GM19397 (cell line): ENCODE results near the gene EVA1B.

Experiments
- ATAC-seq: cut with Tn5 transposase; IDR thresholded peaks from one replicate; pipeline ENCODE4 v1.9.1; 2021; ENCODE audit warnings: mild to moderate bottlenecking, moderate library complexity; ENCODE audit not compliant: unreplicated experiment

Gene EVA1B

DNA sequence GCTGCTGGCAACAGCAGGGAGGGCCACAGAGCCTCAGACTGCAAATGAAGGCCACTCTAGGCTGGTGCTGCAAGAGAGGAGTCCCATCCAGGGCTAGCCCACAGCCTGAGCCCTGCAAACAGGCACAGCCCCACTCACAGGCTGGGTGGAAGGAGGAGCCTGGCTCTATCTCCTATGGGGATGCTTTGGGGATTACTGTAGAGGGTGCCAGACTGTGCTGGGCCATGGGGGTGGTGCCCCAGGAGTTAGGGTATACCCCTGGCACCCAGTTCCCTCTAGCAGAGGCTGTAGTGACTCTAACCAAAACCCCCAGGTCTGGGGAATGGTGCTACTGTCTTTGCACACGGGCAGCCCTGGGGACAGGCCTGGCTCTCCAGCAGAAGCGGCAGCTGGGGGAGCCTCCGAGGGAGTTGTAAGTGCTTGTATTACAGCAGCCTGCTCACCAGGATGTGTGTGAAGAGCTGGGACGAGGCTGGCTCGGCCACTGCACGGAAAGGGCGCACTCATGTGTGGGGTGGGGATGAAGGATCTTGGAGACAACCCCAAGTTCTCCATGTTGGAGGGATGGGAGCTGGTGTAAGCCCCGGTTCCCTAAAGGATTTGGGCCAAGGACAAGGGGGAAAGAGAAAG lies 23.4 kb upstream of the EVA1B start:
- ATAC-seq: no peak

DNA sequence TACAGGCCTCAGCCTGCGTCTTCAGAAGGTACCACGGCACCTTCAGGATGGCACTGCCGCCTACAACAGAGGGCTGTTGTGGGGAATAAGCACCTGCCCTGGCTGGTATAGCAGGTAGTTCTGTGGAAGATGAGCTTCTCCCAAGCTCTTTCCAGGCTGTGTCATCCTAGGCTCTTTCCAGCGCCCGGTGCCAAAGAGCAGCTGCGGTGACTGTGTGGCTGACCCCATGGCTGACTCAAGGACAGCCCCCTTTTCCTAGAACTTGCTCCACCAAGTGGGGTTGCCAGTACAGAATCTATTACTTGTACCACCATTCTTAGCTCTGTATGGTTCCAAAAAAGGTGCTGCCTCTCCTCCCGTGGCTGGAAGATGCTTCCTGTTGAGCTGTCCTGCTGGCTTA lies 21.9 kb upstream of the EVA1B start:
- no peak for ATAC-seq

DNA sequence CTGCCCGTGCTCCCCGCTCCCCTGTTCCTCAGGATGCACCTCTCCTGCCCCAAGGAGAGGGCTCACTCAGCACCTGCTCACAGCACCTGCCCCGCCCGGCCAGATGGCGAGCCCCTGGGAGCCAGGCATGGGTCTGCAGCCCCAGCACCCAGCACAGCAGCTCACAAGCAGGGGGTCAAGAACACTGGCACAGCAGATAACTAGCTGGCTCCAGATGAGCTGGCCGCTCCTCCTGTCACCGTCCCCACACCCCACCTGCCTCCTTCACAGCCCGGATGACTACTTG lies 20.9 kb upstream of the EVA1B start:
- ATAC-seq: no peak

DNA sequence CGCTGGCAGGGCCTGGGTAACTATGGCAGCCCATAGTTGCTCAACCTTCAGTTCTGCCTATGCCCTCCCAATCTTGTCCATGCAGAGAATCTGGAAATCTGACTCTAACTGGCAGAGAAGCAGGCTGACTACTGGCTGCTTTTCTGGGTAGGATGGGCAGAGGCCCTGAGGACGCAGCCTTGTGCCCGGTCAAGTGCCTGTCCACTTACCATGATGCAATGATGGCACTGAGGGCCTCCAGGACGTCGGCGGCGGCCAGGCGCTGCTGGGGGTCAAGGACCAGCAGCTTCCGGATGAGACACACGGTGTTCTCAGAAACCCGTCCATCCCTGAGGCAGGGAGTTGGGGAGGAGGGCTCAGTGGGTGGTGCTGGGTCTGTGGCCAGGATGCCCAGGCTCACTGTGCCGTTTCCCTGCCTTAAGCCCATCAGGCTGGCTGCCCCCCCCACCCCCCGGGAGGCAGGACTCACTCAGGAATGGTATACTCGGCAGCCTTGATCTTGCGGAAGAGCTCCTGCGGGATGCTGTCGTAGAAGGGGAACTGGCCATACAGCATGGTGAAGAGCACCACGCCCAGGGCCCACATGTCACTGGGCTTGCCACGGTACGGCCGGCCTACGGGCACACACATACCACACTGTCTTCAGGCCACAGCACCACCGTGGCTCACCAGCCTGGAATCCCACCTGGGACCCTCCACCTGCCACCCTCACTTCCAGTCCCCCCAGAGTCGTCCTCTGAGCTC lies 20.4 kb upstream of the EVA1B start:
- no peak for ATAC-seq

DNA sequence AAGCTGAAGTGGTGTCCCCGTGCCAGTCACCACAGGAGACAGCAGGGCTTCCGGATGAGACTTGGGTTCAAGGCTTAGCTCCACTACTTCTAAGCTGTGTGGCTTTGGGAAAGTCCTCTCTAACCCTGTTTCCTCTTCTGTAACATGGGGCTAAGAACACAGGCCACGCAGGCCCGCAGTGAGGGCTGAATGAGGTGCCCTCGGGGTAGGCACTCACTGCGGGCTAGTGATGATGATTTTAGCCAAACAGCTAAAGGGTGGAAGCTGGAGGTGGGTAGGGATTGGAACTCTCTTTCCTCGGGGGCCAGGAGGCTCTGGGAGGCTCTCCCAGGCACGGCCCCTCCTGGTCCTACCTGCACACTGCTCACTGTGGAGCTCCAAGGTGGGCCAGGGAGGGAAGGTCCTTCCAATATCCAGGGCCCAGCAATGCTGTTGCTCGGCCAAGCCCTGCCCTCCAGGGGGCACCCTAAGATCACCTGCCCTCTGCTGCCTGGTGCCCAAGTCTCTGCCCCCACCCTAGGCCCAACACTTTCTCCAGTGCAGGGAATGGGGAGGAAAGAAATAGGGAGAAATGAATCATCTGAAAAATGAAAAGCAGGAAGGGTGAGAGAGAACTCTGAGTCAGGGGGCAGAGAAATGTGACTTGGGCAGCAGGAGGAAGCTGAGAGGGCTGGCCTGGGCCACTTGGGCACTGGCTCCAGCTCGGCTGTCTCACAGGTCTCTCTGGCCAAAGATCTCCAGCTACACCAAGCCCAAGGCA lies 19.2 kb upstream of the EVA1B start:
- no peak for ATAC-seq

DNA sequence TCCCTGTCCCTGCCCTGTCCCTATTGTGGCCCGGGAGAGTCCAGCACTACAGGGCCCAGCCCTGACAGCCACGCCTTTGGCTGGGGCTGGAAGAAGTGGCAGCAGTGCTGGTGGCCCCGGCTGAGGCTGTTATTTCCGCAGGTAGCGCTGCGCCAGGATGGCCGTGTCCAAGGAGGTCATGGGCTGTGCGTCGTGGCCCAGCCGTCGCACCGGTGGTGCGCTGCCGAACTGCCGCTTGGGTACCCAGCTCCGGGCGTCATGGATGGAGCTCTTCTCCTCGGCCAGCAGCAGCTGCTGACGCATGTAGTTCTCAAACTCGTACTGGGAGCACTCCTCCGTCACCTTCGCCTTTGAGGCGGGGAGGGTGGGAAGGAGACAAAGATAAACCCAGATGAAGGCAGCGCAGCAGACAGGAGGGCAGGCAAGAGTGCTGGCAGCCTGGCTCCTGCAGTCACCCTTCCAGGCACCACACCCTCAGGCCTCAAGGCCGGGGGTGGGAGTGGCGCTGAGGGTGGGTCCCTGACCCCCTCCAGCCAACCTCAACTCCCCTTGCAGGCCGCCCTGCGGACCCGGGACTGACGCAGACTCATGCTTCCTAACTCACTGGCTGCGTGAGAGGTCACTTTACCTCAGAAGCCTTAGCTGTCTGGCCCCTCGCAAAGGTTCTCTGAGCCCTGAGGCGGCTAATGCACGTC lies 18.3 kb upstream of the EVA1B start:
- no peak for ATAC-seq

DNA sequence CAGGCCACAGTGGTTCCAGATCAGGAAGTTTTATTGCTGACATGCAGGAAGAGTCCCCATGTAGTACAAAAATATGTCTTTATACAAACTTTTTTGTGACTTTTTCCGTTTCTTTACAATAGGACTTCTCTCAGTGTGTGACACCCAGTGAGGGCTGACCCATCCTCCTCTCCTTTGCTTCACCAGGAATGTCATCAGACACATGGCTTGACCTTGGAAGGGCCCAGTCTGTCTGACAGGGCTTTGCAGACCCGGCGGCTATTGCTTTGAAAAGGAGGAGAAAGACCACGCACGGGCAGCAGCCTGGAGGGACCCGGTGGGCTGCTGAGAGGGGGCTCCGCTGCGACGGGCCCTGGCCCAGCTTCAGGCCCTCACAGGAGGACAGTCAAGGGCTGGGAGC lies 16.2 kb upstream of the EVA1B start:
- ATAC-seq: no peak

DNA sequence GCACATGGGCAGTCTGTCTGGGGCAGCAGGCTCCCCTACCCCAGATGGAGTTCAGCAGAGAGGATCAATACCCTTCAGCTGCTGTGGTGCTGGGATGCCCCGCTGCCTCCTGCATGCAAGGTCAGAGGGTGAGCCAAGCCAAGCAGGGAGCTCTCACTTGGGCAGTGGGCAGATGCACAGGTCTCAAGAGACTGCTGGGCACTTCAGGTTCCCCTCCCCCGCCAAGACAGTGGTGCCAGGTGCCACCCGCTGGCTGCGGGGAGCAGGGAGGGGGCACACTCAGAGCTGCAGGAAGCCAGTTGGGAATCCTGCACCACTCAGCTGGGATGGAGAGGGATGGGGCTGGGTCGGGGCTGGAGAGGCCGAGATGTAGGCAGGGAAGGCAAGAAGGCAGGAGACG lies 15.8 kb upstream of the EVA1B start:
- no peak for ATAC-seq

DNA sequence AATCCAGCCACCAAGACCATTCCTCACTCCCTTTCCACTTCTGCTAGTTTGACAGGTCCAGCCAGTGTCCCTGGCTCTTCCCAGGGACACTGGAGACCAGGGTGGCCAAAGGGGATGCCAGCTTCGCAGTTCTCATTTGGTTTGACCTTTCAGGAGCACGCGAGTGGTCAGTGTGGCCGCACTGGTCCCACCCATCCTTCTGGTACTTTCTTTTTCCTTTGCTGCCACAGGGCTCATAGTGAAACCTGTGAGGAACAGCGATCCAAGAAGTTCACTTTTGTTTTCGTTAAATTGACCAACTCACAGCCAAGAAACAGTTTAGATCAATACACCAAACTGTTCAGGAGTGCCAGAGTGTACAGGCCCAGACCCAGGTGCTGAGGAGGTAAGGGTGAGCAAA lies 14.4 kb upstream of the EVA1B start:
- ATAC-seq: no peak

DNA sequence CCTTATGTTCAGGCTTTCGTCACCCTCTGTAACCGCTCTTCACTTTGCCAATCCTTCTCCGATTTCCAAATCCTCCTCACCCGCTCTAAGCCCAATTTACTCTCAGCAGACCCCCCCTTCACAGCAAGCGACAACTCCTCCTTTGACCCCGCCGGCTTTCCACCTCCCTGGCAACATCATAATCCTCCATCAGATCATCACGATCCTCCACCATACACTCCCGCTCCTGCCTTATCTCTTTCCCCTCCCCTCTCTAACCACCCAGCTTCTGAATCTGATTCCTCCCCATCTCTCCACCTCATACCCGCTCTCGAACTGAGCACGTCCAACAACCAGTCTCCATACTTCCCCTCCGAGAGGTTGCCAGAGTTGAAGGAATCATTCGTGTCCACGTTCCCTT lies 7.5 kb upstream of the EVA1B start:
- no peak for ATAC-seq

DNA sequence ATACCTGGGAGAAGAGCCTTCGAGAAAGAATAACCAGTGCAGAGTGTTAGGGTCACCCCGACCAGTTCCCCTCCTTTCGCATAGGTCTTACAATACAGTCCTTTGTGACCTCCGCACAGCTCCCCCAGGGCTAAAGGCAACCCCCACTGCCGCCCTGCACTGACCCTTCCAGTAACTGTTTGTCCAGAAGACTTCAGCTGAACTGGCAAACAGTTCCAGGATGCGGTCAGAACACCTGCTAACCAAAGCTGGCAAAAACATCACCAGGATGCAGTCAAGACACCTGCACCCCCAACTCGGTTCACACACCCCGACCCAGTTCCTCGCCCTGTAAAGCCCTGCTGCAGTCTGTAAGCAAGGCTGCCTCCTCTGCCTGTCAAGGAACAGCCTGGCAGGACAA lies 6.4 kb upstream of the EVA1B start:
- ATAC-seq: no peak

DNA sequence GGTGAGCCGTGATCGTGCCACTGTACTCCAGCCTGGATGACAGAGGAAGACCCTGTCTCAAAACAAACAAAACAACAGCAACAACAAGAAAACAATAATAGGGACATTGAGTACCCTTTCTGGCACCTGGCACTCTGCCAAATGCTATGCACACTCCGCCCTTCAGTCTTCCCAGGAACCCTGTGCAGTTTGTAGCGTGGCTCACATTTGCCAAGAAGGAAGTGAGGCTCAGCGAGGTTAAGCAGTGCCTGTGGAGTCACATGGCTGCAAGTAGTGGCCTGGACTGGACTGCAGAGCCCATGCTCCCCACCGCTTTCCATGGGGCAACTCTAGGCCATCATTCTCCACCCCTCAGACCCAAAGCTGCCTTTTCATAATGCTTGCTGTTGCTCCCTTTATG lies 5.3 kb upstream of the EVA1B start:
- no peak for ATAC-seq

DNA sequence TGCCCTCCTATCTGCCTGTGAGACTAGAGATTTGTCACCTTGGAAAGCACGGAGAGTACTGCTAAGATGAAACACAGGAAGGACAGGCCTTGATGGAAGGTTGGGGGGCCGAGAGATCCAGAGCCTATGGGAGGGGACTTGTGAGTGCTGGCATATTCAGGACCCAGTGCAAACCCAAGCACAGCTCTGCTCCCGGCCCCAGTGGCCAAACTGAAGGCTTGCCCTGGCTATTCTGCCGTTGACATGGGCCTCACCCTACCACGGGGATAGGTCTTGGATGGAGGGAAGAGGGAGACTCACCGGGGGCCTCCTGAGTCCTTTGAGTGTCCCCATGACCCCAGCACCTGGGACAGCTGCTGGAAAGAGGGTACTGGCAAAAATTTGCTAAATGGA lies 4.6 kb upstream of the EVA1B start:
- ATAC-seq: no peak

DNA sequence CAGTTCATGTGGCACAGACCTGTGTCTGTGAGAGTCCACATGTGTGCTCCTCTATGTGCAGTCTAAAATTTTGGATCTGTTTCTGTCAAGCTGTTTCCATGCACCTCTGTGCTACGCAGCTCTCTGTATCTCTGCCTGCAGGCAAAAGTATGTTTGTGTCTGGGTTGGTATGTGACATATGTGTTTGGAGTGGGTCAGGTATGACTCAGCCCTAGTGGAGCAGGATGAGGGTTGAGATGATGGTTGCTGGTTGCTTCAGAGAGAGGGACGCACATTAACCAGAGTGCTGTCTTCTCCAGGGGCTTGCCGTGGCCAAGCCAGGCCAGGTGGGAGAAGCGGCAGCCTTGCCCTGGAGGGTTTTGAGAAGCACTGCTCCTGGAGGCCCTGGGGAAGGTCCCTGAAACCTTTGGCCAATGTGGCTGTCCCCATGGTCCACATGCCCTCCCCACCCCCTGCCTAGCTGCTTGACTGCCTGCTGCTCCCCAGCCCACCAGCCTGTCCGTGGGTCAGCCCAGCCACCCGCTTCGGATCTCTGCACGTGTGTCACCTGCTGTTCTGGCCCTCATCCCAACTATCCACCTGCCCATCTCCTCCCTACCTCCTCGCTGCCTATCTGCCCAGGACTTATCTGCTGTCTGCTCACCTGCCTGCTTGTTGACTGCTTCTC lies 4.1 kb upstream of the EVA1B start:
- no peak for ATAC-seq

DNA sequence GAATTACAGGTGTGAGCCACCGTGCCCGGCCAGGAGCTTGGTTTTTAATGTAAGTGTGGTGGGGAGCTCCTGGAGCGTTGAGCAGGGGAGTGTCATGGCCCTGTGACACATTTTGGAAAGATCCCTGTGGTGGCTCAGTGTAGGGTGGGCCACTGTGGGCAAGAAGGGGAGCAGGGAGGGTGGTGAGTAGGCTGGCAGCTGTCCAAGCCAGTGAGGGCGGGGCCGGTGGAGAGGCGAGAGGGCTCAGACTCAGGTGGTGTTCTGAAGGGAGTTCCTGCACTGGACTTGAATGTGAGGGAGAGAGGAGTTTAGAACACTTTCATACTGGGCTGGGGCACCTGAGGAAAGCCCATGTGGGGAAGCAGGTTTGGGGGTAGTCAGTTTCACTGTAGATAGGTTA lies 3.1 kb upstream of the EVA1B start:
- ATAC-seq: no peak

DNA sequence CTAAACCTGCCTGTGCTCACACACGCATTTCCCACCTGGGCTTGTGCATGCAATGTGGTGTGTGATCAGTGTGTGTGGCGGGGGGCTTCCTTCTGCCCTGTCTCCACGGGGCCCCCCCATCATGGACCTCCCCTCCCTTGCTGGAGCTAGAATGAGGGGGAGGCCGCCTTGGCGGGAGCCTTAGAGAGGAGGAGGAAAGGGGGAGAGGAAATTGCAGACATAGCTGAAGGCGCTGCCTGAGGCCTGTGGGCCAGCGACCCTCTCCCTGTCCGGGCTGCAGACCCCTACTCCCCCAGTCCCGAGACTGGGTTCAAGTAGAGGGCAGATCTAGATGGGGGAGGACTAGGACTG lies 883 bp upstream of the EVA1B start:
- no peak for ATAC-seq

DNA sequence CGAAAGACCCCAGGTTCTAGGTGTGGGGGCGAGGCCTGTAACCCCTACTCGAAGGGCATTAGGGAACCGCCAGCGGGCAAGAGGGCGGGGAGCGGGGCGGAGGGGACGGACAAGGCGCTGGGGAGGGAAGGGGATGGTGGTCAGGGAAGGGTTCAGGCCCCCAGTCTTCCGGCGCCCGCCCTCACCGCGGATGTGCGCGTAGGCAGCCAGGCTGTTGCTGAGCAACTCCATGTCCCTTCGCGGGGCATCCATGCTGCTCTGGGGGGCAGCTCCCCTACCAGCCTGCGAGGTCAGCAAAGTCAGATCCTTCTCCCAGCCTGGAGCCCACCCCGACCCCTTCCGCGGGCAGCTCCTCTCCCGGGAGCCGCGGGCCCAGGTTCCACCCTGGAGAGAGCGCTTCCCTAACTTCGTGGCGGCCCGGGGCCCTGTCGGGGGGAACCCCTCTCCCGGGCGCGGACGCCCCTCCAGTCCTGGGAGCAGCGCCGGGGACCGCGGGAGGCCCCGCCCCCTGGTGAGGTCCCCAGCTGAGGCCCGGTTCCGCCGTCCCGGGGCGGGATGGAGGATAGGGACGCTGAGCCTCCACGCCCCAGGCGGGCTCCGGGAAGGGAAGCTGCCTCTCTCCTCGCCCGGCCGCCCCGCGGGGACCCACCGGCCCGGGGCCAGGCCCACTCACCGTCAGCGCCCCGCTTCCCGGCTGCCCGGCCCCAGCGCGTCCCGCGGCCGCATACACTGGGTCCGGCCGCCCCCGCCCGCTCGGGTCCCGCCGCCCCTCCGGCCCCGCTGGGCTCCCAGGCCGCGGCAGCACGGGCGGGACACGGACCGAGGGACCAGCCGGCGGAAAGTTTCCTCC lies 434 bp downstream of the EVA1B start:
- ATAC-seq: no peak

DNA sequence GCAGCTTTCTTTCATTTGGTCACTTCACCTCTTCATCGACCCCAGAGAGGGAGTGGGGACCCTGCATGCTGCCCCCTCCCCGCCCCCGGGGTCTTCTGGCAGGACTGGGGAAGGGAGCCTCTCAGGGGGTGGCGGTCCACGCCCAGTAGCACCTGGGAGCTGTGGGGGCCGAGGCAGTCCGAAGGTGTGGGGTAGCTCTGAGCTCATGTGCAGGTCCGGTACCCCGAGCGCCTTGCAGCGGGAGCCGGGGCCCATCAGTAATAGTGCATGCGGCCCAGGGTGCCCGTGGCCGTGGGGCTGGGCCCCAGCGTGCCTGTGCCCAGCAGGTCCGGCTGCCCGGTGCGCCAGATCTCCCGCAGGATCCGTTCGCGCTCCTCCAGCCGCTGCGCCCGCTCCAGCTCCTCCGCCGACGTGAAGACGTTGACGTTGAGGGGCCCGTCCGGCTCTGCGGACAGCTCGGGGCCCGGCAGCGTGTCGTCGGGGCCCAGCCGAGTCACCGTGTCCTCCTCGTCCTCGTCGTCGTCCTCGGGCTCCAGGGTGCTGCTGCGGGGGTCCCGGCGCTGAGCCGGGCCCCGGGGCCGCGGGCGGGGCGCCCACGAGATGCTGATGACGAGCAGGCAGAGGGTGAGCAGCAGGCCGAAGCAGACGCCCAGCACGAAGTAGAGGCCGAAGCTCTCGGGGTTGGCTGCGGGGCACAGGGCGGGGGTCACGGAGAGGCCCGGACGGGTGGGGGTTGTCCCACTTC lies 1.2 kb downstream of the EVA1B start:
- no peak for ATAC-seq

DNA sequence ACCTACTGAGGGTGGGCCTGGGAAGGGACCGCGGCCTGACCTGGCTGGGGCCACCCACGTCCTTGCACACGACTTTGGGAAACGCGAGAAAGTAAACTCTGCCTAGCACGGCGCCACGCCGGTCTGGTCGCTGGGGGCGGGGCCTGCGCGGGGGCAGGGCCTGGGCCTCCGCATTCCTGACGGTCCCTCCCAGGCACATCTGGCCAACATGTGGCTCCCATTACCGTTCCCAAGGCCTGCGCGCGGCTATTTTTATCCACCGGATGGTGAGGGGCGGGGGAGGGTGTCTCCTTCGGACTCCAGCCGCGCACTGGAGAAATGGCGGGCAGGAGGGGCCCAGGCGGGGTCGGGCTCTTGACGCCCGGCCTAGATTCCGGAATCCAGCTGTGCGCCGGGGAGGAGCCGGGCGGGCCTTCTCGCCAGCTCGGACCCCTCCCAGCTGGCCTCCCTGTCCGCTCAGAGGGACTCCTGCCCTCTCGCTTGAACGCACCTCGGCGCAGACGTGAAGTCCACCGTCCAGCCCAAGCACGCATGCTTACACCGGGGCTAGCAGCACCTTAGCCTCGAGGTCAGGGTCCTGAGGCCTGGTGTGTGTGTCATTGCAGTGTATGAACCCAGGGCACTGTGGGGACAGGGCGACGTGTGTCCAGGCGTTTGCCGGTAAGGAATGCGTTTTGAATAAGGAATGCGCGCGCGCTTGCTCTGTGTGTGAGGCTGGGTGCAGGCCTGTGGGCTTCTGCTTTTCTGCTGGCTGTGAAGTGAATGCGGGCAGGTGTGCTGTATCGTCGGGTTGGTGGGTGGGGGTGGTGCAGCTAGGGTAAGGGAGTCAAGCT lies 2.1 kb downstream of the EVA1B start:
- ATAC-seq: no peak
